Measurements from ENCODE around the gene ARSG. TPM values are rescaled to one million over a fixed set of nuclear protein-coding genes. Genes with fewer than 3 reads are reported as not detected.

ARSG gene
- total and polyA plus RNA-seq, 2 of the 13 experiments (the other 11 are each of a cell fraction or from before 2014, with no cell fraction given): 3.7 to 15.2 TPM

DNA sequence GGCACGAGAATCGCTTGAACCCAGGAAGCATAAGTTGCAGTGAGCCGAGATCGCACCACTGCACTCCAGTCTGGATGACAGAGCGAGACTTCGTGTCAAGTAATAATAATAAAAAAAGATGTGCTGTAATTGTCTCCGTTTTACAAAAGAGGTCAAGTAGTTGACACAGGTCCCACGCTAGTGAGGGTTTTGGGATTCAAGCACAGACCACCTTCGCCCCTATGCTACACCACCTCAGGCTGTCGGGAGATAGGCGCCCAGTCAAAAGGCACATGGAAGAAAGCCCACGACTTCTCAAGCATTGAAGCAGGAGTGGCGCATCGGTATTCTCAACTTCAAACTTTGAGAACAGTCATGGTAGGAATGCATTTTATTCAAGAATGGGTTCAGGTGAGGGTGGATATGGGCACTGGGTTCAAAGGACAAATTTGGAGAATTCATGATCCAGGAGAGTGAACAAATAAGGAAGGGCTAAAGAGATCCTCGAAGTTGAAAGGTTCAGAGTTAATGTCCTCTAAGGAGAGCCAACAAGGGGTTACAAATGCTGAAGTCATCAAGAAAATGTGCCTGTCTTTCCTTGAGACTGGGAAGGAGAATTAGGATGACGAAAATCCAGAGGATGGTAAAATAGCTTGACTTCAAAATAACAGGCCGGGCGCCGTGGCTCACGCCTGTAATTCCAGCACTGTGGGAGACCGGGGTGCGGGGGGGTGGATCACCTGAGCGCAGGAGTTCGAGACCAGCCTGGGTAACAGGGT, 44.8 kb upstream of the ARSG start (continued):
- TF ChIP-seq, protein P1, sequence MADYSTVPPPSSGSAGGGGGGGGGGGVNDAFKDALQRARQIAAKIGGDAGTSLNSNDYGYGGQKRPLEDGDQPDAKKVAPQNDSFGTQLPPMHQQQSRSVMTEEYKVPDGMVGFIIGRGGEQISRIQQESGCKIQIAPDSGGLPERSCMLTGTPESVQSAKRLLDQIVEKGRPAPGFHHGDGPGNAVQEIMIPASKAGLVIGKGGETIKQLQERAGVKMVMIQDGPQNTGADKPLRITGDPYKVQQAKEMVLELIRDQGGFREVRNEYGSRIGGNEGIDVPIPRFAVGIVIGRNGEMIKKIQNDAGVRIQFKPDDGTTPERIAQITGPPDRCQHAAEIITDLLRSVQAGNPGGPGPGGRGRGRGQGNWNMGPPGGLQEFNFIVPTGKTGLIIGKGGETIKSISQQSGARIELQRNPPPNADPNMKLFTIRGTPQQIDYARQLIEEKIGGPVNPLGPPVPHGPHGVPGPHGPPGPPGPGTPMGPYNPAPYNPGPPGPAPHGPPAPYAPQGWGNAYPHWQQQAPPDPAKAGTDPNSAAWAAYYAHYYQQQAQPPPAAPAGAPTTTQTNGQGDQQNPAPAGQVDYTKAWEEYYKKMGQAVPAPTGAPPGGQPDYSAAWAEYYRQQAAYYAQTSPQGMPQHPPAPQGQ (CRISPR knock-in tag; IDR thresholded peaks at IDR 0.05; ENCODE audit: borderline replicate concordance): no peak
- TF ChIP-seq ZBTB3 (CRISPR knock-in tag; IDR thresholded peaks at IDR 0.05; ENCODE audit: borderline replicate concordance, low read depth) (0 out of 2 replicates have a peak, but pooled peaks have one; percentile 1), SMAD3 (CRISPR knock-in tag; IDR thresholded peaks at IDR 0.05) (no peak), MAFF (IDR thresholded peaks at IDR 0.05; ENCODE audit: low read depth, low read length) (peak; percentile 56), ZNF879 (CRISPR knock-in tag; IDR thresholded peaks at IDR 0.05) (no peak), ZNF746 (CRISPR knock-in tag; IDR thresholded peaks at IDR 0.05) (no peak), SMAD1 (CRISPR knock-in tag; IDR thresholded peaks at IDR 0.05; ENCODE audit: borderline replicate concordance, low read depth) (no peak), SRY (CRISPR knock-in tag; IDR thresholded peaks at IDR 0.05) (no peak), KDM6A (CRISPR knock-in tag; IDR thresholded peaks at IDR 0.05; ENCODE audit: low read depth) (no peak), MLLT10 (CRISPR knock-in tag; IDR thresholded peaks at IDR 0.05) (no peak), TEAD3 (CRISPR knock-in tag; optimal IDR thresholded peaks at IDR 0.05; ENCODE audit: borderline replicate concordance) (no peak), SETDB1 (CRISPR knock-in tag; IDR thresholded peaks at IDR 0.05; ENCODE audit: borderline replicate concordance) (0 out of 2 replicates have a peak, but pooled peaks have one; percentile 31), TCF7L2 (IDR thresholded peaks at IDR 0.05; ENCODE audit: low read depth, low read length) (no peak), ZNF496 (CRISPR knock-in tag; IDR thresholded peaks at IDR 0.05; ENCODE audit: insufficient replicate concordance) (no peak), PRMT3 (CRISPR knock-in tag; IDR thresholded peaks at IDR 0.05; ENCODE audit: borderline replicate concordance, low read depth) (no peak), ZNF30 (CRISPR knock-in tag; IDR thresholded peaks at IDR 0.05) (no peak), EHMT2 (IDR thresholded peaks at IDR 0.05; ENCODE audit: borderline replicate concordance, low read depth, low read length) (no peak)
- TF ChIP-seq, protein P2, sequence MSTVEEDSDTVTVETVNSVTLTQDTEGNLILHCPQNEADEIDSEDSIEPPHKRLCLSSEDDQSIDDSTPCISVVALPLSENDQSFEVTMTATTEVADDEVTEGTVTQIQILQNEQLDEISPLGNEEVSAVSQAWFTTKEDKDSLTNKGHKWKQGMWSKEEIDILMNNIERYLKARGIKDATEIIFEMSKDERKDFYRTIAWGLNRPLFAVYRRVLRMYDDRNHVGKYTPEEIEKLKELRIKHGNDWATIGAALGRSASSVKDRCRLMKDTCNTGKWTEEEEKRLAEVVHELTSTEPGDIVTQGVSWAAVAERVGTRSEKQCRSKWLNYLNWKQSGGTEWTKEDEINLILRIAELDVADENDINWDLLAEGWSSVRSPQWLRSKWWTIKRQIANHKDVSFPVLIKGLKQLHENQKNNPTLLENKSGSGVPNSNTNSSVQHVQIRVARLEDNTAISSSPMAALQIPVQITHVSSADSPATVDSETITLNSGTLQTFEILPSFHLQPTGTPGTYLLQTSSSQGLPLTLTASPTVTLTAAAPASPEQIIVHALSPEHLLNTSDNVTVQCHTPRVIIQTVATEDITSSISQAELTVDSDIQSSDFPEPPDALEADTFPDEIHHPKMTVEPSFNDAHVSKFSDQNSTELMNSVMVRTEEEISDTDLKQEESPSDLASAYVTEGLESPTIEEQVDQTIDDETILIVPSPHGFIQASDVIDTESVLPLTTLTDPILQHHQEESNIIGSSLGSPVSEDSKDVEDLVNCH (CRISPR knock-in tag; IDR thresholded peaks at IDR 0.05): 0 out of 2 replicates have a peak, but pooled peaks have one; percentile 37
- TF ChIP-seq, protein P3, sequence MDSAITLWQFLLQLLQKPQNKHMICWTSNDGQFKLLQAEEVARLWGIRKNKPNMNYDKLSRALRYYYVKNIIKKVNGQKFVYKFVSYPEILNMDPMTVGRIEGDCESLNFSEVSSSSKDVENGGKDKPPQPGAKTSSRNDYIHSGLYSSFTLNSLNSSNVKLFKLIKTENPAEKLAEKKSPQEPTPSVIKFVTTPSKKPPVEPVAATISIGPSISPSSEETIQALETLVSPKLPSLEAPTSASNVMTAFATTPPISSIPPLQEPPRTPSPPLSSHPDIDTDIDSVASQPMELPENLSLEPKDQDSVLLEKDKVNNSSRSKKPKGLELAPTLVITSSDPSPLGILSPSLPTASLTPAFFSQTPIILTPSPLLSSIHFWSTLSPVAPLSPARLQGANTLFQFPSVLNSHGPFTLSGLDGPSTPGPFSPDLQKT (CRISPR knock-in tag; IDR thresholded peaks at IDR 0.05; ENCODE audit: borderline replicate concordance): no peak
- TF ChIP-seq, protein P4, sequence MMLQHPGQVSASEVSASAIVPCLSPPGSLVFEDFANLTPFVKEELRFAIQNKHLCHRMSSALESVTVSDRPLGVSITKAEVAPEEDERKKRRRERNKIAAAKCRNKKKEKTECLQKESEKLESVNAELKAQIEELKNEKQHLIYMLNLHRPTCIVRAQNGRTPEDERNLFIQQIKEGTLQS (CRISPR knock-in tag; IDR thresholded peaks at IDR 0.05): no peak
- TF ChIP-seq, protein P5, sequence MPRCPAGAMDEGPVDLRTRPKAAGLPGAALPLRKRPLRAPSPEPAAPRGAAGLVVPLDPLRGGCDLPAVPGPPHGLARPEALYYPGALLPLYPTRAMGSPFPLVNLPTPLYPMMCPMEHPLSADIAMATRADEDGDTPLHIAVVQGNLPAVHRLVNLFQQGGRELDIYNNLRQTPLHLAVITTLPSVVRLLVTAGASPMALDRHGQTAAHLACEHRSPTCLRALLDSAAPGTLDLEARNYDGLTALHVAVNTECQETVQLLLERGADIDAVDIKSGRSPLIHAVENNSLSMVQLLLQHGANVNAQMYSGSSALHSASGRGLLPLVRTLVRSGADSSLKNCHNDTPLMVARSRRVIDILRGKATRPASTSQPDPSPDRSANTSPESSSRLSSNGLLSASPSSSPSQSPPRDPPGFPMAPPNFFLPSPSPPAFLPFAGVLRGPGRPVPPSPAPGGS (CRISPR knock-in tag; IDR thresholded peaks at IDR 0.05): no peak
- TF ChIP-seq, protein P6, sequence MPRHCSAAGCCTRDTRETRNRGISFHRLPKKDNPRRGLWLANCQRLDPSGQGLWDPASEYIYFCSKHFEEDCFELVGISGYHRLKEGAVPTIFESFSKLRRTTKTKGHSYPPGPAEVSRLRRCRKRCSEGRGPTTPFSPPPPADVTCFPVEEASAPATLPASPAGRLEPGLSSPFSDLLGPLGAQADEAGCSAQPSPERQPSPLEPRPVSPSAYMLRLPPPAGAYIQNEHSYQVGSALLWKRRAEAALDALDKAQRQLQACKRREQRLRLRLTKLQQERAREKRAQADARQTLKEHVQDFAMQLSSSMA (CRISPR knock-in tag; IDR thresholded peaks at IDR 0.05): no peak
